GM18508 (cell line): ENCODE measurements around the gene PHF21B.

ENCODE experiments used
- ATAC-seq: cut with Tn5 transposase; IDR thresholded peaks from one replicate; pipeline ENCODE4 v1.9.1; 2021; ENCODE audit warnings: moderate number of reproducible peaks; ENCODE audit not compliant: insufficient read depth, unreplicated experiment

Gene PHF21B

GRCh38 chr22:44940130-44940529 lies 69.7 kb downstream of the PHF21B start:
- ATAC-seq = no peak

GRCh38 chr22:44939451-44939850 lies 70.4 kb downstream of the PHF21B start:
- no peak for ATAC-seq

- no peak for ATAC-seq
Observed at GRCh38 chr22:44938886-44939285, 70.9 kb downstream of the PHF21B start.

GRCh38 chr22:44937216-44937615 lies 72.6 kb downstream of the PHF21B start:
- ATAC-seq = no peak

- no peak for ATAC-seq
Observed at GRCh38 chr22:44936201-44936600, 73.6 kb downstream of the PHF21B start.

- ATAC-seq = no peak
Observed at GRCh38 chr22:44935724-44936123, 74.1 kb downstream of the PHF21B start.

GRCh38 chr22:44934454-44934735 lies 75.4 kb downstream of the PHF21B start:
- ATAC-seq = no peak

- no peak for ATAC-seq
Observed at GRCh38 chr22:44933666-44934453, 75.9 kb downstream of the PHF21B start.

GRCh38 chr22:44932493-44932892 lies 77.3 kb downstream of the PHF21B start:
- no peak for ATAC-seq

- ATAC-seq = no peak
Observed at GRCh38 chr22:44931766-44932165, 78.0 kb downstream of the PHF21B start.

- ATAC-seq = no peak
Observed at GRCh38 chr22:44931077-44931540, 78.7 kb downstream of the PHF21B start.

GRCh38 chr22:44930711-44931035 lies 79.1 kb downstream of the PHF21B start:
- no peak for ATAC-seq

GRCh38 chr22:44930016-44930710 lies 79.6 kb downstream of the PHF21B start:
- ATAC-seq = no peak

GRCh38 chr22:44929359-44930015 lies 80.3 kb downstream of the PHF21B start:
- ATAC-seq = no peak

- ATAC-seq = no peak
Observed at GRCh38 chr22:44928711-44929358, 81.0 kb downstream of the PHF21B start.

- no peak for ATAC-seq
Observed at GRCh38 chr22:44928136-44928463, 81.7 kb downstream of the PHF21B start.

GRCh38 chr22:44927463-44928135 lies 82.2 kb downstream of the PHF21B start:
- ATAC-seq = no peak

- no peak for ATAC-seq
Observed at GRCh38 chr22:44926491-44927415, 83.1 kb downstream of the PHF21B start.

GRCh38 chr22:44926124-44926475 lies 83.7 kb downstream of the PHF21B start:
- no peak for ATAC-seq
